Hepatocyte (in vitro differentiated cells): ENCODE measurements around the gene FABP3. TPM values are rescaled to one million over a fixed set of nuclear protein-coding genes. Genes with fewer than 3 reads are reported as not detected.

Experiments used
- DNase-seq: peaks from one replicate; pipeline ENCODE4 v3.0.0-alpha.2; 2016; ENCODE audit warnings: low spot score
- H2AFZ ChIP-seq: fragments of 200-600 bp; sonication (generic); 2 replicates; pipeline ENCODE4 v1.6.0; 2016; ENCODE audit warnings: antibody characterized with exemption, mild to moderate bottlenecking
- H3K27ac ChIP-seq: fragments of 200-600 bp; sonication (generic); 2 replicates; pipeline ENCODE4 v1.5.1; 2016; ENCODE audit warnings: mild to moderate bottlenecking
- H3K27me3 ChIP-seq: fragments of 200-600 bp; sonication (generic); 2 replicates; pipeline ENCODE4 v1.6.1; 2016
- H3K36me3 ChIP-seq: fragments of 200-600 bp; sonication (generic); replicated peaks from 2 replicates; pipeline ENCODE4 v1.5.1; 2016; ENCODE audit warnings: low read depth; ENCODE audit not compliant: insufficient read depth
- H3K4me1 ChIP-seq: fragments of 200-600 bp; sonication (generic); 2 replicates; pipeline ENCODE4 v1.5.1; 2016; ENCODE audit warnings: mild to moderate bottlenecking, moderate library complexity; ENCODE audit not compliant: insufficient read depth
- H3K4me2 ChIP-seq: fragments of 200-600 bp; sonication (generic); 2 replicates; pipeline ENCODE4 v1.6.0; 2016
- H3K4me3 ChIP-seq: fragments of 200-600 bp; sonication (generic); 2 replicates; pipeline ENCODE4 v1.5.1; 2016; ENCODE audit warnings: mild to moderate bottlenecking
- H3K79me2 ChIP-seq: fragments of 200-600 bp; sonication (generic); 2 replicates; pipeline ENCODE4 v1.6.0; 2017; ENCODE audit warnings: mild to moderate bottlenecking
- H3K9me2 ChIP-seq: fragments of 200-600 bp; sonication (generic); replicated peaks from 2 replicates; pipeline ENCODE4 v1.6.0; 2017; ENCODE audit warnings: mild to moderate bottlenecking; ENCODE audit not compliant: insufficient read depth
- H3K9me3 ChIP-seq: fragments of 200-600 bp; sonication (generic); 2 replicates; pipeline ENCODE4 v1.5.1; 2016; ENCODE audit warnings: low read depth, mild to moderate bottlenecking
- H4K20me1 ChIP-seq: fragments of 200-600 bp; sonication (generic); 2 replicates; pipeline ENCODE4 v1.6.0; 2016; ENCODE audit warnings: mild to moderate bottlenecking; ENCODE audit not compliant: insufficient read depth, poor library complexity, severe bottlenecking
- EZH2 ChIP-seq: fragments of 200-600 bp; sonication (generic); IDR thresholded peaks from 2 replicates; pipeline ENCODE4 v1.6.1; 2016; ENCODE audit warnings: antibody characterized with exemption, mild to moderate bottlenecking, borderline replicate concordance
- EZH2phosphoT487 ChIP-seq: fragments of 200-600 bp; sonication (generic); IDR thresholded peaks from one replicate; pipeline ENCODE4 v1.6.1; 2018; ENCODE audit warnings: antibody characterized with exemption, mild to moderate bottlenecking, low read depth, moderate library complexity; ENCODE audit not compliant: unreplicated experiment, severe bottlenecking
- WGBS: methylation state at CpG from one replicate; pipeline ENCODE4 v1.1.6; 2016; ENCODE audit warnings: low lambda C conversion rate; ENCODE audit errors: missing lambda C conversion rate; 5-methylcytosine and 5-hydroxymethylcytosine counted together
- polyA plus RNA-seq: library from polyadenylated mRNA; unstranded; fragments of >200 nt; fragmentation: Nextera tagmentation; extraction: Ambion mirVana; gene quantifications from 2 replicates; pipeline ENCODE4 v1.2.1, GENCODE V29; 2016
- total RNA-seq: library from RNA; depleted of rRNA; stranded (reverse); fragments of >200 nt; gene quantifications from 2 replicates; pipeline ENCODE4 v1.2.3, GENCODE V29; 2014
- TF ChIP-seq, protein P1 (sequence below): fragments of 200-600 bp; sonication (generic); IDR thresholded peaks from 2 replicates; pipeline ENCODE4 v1.5.1; 2016; ENCODE audit warnings: antibody characterized with exemption, mild to moderate bottlenecking; ENCODE audit not compliant: poor library complexity

The FABP3 gene
- total and polyA plus RNA-seq, 2 experiments from 2014 or later: 39.1 to 50.1 TPM

DNA sequence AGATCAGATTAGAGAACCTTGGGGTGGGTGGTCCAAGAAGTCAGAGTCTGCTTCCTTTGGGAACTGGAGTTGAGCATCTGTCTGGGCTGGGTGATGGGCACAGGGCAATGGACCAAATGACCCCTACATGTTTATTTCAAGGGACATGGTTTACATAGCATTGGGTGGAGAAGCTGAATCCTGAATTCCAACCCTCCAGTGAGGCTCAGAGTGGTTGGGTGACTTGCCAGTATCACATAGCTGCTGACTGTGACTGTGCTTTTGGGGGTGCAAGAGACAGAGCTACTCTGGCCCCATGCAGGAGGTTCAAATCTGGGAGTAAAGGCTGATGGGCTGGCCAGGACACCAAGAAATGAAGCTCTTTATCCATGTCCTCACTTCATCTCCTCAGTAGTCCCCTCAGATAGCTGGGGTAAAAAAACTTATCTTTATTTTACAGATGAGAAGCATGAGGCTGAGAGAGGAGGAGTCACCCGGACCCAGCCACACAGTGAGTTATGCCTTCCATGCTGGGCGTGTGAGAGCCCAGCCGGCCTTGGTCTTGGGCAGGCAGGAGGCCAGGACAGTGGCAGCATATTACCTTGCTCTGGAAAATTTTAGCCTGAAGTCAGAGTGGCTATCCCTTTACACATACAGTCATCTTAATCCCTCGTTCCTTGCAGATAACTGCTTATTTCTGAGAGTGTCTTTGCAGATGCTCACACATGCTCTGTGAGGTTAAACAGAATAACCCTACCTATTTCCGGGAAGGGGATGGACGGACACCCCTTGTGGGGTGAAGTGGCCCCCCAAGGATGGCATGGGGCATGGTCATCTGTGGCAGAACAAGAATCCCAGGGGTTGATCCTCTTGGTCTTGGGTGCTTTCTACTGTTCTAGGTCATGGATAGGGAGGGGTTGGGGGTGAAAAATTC lies 37.3 kb upstream of the FABP3 start:
- peaks cover 13% of the 10 kb centered on the region for H3K4me1 ChIP-seq
- no peak overlapping the region for H3K4me3 ChIP-seq
- no peak overlapping the region for H3K4me2 ChIP-seq
- DNase-seq: no peak
- TF ChIP-seq EZH2 (no peak), EZH2phosphoT487 (no peak)
- TF ChIP-seq, protein P1, sequence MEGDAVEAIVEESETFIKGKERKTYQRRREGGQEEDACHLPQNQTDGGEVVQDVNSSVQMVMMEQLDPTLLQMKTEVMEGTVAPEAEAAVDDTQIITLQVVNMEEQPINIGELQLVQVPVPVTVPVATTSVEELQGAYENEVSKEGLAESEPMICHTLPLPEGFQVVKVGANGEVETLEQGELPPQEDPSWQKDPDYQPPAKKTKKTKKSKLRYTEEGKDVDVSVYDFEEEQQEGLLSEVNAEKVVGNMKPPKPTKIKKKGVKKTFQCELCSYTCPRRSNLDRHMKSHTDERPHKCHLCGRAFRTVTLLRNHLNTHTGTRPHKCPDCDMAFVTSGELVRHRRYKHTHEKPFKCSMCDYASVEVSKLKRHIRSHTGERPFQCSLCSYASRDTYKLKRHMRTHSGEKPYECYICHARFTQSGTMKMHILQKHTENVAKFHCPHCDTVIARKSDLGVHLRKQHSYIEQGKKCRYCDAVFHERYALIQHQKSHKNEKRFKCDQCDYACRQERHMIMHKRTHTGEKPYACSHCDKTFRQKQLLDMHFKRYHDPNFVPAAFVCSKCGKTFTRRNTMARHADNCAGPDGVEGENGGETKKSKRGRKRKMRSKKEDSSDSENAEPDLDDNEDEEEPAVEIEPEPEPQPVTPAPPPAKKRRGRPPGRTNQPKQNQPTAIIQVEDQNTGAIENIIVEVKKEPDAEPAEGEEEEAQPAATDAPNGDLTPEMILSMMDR: no peak
- H4K20me1 ChIP-seq: no peaks in the 10 kb centered on the region
- H3K9me3 ChIP-seq: no peaks in the 10 kb centered on the region
- no peak overlapping the region for H3K27ac ChIP-seq
- peaks cover 22% of the 10 kb centered on the region for H3K79me2 ChIP-seq
- no peaks in the 10 kb centered on the region for H3K27me3 ChIP-seq
- no peaks in the 10 kb centered on the region for H3K36me3 ChIP-seq
- no peaks in the 10 kb centered on the region for H3K9me2 ChIP-seq
- 74% methylated on average over 6 of the region's 6 CpGs for WGBS
- H2AFZ ChIP-seq: no peak overlapping the region

DNA sequence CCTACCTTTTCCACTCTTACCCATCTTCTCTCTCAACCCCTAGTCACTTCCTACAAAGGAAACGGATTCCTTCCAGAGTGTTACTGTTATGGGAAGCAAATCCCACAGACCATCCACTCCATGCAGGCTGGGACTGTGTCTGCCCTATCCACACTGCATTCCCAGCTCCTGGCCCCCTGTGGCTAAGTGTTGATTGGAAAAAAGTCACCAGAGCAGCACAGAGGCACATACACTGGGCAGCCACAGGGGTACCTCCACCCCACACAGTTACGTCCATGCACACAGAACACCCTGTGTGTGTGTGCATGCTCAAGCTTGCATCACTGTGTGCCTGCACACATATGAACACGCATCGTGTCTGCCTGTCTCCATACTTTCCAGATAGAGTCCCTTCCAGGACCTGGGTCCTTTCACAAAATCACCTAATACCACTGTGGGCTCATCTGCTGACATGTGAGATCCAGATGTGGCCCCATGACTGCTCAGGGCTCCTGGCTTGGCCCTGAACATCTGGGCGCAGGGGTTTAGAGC lies 36.0 kb upstream of the FABP3 start:
- Histone ChIP-seq H3K9me2 (no peaks in the 10 kb centered on the region), H3K36me3 (no peaks in the 10 kb centered on the region), H3K27me3 (no peaks in the 10 kb centered on the region), H2AFZ (no peak overlapping the region), H3K4me1 (peaks cover 5% of the 10 kb centered on the region), H3K4me2 (no peak overlapping the region), H3K4me3 (no peak overlapping the region), H4K20me1 (no peaks in the 10 kb centered on the region), H3K27ac (no peak overlapping the region), H3K79me2 (peaks cover 13% of the 10 kb centered on the region), H3K9me3 (no peaks in the 10 kb centered on the region)
- WGBS: 83% methylated on average over 5 of the region's 5 CpGs
- DNase-seq: no peak
- TF ChIP-seq, protein P1: no peak
- TF ChIP-seq EZH2: no peak
- TF ChIP-seq EZH2phosphoT487: no peak

DNA sequence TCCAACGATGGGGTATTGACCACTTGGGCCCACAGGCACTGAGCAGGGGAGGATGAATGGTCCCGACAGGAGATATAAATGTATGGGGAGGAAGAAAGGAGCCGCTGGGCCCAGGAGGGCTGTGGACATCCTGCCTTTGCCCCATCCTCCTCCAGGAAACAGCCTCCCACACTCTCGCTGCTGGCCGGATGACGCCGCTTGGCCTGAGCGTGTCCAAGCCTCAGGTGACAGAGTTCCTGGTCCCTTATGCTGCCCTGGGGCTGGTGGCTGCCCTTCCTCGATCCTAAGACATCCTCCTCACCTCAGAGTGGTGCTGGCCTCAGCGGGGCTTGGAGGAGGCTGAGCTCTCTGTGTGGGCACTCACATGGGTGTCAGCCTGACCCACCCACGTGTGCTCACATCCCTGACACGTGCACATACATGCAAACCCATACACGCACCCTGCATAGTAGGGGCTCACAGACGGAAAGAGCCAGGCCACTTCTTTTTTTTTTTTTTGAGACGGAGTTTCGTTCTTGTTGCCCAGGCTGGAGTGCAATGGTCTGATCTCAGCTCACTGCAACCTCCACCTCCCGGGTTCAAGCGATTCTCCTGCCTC lies 34.3 kb upstream of the FABP3 start:
- Histone ChIP-seq H4K20me1 (no peaks in the 10 kb centered on the region), H3K27ac (no peak overlapping the region), H3K9me3 (no peaks in the 10 kb centered on the region), H3K9me2 (no peaks in the 10 kb centered on the region), H2AFZ (no peak overlapping the region), H3K4me2 (no peak overlapping the region), H3K79me2 (no peaks in the 10 kb centered on the region), H3K36me3 (no peaks in the 10 kb centered on the region), H3K4me3 (no peak overlapping the region), H3K27me3 (no peaks in the 10 kb centered on the region), H3K4me1 (no peaks in the 10 kb centered on the region)
- no peak for DNase-seq
- TF ChIP-seq EZH2 (no peak), EZH2phosphoT487 (no peak)
- TF ChIP-seq, protein P1: no peak
- WGBS: 80% methylated on average over 18 of the region's 18 CpGs
